HCT116 (cell line): ENCODE results near the gene ZBTB47.

ENCODE experiments used
- CEBPB ChIP-seq: IDR thresholded peaks from 2 replicates; pipeline ENCODE4 v1.6.1; 2012; ENCODE audit warnings: low read depth
- EGR1 ChIP-seq: IDR thresholded peaks from 2 replicates; pipeline ENCODE4 v1.6.1; 2012; ENCODE audit warnings: low read depth
- EZH2 ChIP-seq: fragments of 200-600 bp; sonication (generic); IDR thresholded peaks from 2 replicates; pipeline ENCODE4 v1.6.1; 2017; ENCODE audit warnings: antibody characterized with exemption, mixed run types
- EZH2phosphoT487 ChIP-seq: fragments of 200-600 bp; IDR thresholded peaks from 2 replicates; pipeline ENCODE4 v1.6.1; 2018; ENCODE audit warnings: antibody characterized with exemption, borderline replicate concordance
- FOSL1 ChIP-seq: IDR thresholded peaks from 2 replicates; pipeline ENCODE4 v1.6.1; 2012; ENCODE audit warnings: low read depth
- JUND ChIP-seq: IDR thresholded peaks from 2 replicates; pipeline ENCODE4 v1.6.1; 2012
- POLR2A ChIP-seq: IDR thresholded peaks from 2 replicates; pipeline ENCODE4 v1.7.0; 2011; ENCODE audit warnings: borderline replicate concordance; ENCODE audit not compliant: insufficient read depth, insufficient read length; ENCODE audit errors: extremely low read depth
- TCF7L2 ChIP-seq: IDR thresholded peaks from 2 replicates; pipeline ENCODE4 v1.7.0; 2011; ENCODE audit warnings: borderline replicate concordance, inconsistent platforms; ENCODE audit not compliant: insufficient read depth, insufficient read length; ENCODE audit errors: extremely low read depth
- YY1 ChIP-seq: IDR thresholded peaks from 2 replicates; pipeline ENCODE4 v1.6.1; 2011; ENCODE audit warnings: low read length, low read depth, moderate library complexity, mild to moderate bottlenecking; ENCODE audit not compliant: insufficient replicate concordance; ENCODE audit errors: extremely low read depth
- ZFX ChIP-seq: fragments of 450-650 bp; IDR thresholded peaks from 2 replicates; pipeline ENCODE4 v1.6.1; 2017
- TF ChIP-seq, protein P1 (sequence below), 3 experiments: fragments of 200-600 bp in 1 of 3; sonication (generic) in 1 of 3; IDR thresholded peaks in 2 of 3; conservative IDR thresholded peaks in 1 of 3; 2 replicates each; pipeline ENCODE4 v1.5.1; 2012 to 2017; ENCODE audit warnings: low read depth in 2 of 3, low read length in 2 of 3, antibody characterized with exemption in 1 of 3, borderline replicate concordance in 1 of 3, control low read depth in 1 of 3, mild to moderate bottlenecking in 1 of 3, mixed read lengths in 1 of 3, mixed run types in 1 of 3, moderate library complexity in 1 of 3; ENCODE audit not compliant: insufficient read depth in 1 of 3
- TF ChIP-seq, protein P2 (sequence below): IDR thresholded peaks from 2 replicates; pipeline ENCODE4 v1.6.1; 2012; ENCODE audit warnings: low read depth

DNA sequence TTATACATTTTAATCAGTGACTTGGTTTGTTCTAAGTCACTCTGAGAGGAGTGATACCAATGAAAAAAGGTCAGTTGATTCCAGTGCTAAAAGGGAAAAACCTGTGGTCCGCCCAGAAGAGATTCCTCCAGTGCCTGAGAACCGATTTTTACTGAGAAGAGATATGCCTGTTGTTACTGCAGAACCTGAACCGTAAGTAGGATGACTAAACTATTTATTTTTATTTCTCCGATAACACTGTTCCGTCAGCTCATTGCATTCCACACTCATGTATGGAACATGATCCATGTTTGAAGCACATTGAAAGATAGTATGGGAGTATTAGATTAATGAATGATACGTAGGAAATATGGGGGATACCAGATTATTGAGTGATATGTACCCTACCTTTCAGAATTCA is 20.0 kb upstream of the ZBTB47 start:
- TF ChIP-seq YY1 (no peak), POLR2A (no peak), FOSL1 (no peak), EGR1 (no peak), EZH2phosphoT487 (no peak), ZFX (no peak), CEBPB (no peak), JUND (no peak), EZH2 (no peak), TCF7L2 (no peak)
- TF ChIP-seq, protein P1, sequence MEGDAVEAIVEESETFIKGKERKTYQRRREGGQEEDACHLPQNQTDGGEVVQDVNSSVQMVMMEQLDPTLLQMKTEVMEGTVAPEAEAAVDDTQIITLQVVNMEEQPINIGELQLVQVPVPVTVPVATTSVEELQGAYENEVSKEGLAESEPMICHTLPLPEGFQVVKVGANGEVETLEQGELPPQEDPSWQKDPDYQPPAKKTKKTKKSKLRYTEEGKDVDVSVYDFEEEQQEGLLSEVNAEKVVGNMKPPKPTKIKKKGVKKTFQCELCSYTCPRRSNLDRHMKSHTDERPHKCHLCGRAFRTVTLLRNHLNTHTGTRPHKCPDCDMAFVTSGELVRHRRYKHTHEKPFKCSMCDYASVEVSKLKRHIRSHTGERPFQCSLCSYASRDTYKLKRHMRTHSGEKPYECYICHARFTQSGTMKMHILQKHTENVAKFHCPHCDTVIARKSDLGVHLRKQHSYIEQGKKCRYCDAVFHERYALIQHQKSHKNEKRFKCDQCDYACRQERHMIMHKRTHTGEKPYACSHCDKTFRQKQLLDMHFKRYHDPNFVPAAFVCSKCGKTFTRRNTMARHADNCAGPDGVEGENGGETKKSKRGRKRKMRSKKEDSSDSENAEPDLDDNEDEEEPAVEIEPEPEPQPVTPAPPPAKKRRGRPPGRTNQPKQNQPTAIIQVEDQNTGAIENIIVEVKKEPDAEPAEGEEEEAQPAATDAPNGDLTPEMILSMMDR (IDR thresholded peaks at IDR 0.05 in 2 of 3, conservative IDR thresholded peaks at IDR 0.05 in 1 of 3; ENCODE audit: borderline replicate concordance in 1 of 3, insufficient read depth in 1 of 3, low read depth in 2 of 3, low read length in 2 of 3), result no peak
- TF ChIP-seq, protein P2, sequence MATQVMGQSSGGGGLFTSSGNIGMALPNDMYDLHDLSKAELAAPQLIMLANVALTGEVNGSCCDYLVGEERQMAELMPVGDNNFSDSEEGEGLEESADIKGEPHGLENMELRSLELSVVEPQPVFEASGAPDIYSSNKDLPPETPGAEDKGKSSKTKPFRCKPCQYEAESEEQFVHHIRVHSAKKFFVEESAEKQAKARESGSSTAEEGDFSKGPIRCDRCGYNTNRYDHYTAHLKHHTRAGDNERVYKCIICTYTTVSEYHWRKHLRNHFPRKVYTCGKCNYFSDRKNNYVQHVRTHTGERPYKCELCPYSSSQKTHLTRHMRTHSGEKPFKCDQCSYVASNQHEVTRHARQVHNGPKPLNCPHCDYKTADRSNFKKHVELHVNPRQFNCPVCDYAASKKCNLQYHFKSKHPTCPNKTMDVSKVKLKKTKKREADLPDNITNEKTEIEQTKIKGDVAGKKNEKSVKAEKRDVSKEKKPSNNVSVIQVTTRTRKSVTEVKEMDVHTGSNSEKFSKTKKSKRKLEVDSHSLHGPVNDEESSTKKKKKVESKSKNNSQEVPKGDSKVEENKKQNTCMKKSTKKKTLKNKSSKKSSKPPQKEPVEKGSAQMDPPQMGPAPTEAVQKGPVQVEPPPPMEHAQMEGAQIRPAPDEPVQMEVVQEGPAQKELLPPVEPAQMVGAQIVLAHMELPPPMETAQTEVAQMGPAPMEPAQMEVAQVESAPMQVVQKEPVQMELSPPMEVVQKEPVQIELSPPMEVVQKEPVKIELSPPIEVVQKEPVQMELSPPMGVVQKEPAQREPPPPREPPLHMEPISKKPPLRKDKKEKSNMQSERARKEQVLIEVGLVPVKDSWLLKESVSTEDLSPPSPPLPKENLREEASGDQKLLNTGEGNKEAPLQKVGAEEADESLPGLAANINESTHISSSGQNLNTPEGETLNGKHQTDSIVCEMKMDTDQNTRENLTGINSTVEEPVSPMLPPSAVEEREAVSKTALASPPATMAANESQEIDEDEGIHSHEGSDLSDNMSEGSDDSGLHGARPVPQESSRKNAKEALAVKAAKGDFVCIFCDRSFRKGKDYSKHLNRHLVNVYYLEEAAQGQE, result no peak
